Measurements from ENCODE around the gene CNIH3. TPM values are rescaled to one million over a fixed set of nuclear protein-coding genes. Genes with fewer than 3 reads are reported as not detected.

The CNIH3 gene
- total RNA-seq, 1 experiment from 2014 or later: 4.2 TPM

DNA sequence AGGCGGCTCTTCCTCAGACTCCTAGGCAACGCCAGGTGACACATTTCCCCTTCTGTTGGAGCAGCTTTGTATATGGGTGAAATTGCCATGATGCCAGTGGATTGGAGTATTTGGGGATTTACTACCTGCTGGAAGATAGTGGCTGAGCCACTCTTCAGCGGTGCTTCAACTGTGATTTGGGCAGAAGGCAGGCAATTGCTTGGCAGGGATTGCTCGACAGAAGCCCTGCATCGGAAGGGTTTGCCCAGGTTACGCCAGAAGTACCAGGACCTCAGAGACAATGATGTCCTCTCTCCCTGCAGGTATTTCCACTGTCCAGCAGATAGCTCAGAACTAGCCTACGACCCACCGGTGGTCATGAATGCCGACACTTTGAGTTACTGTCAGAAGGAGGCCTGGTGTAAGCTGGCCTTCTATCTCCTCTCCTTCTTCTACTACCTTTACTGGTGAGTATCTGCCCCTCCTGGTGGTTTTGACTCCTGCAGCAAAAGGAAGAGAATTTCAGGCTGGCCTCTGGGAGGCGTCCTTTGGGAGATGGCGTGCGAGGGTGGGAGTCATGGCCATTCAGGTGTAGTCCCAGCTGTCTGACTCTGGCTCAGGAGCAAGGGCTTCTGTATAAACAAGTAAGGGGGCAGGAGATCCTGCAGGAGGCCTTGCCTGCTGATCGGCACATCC lies 118.3 kb downstream of the CNIH3 start:
- Histone ChIP-seq H4K91ac (ENCODE audit: insufficient read length, low read depth, low read length) (no peak overlapping the region), H3K9me3 (ENCODE audit: control insufficient read depth, low read depth, low read length) (no peaks in the 10 kb centered on the region), H3K27ac (ENCODE audit: insufficient read length, low read depth, low read length) (no peak overlapping the region), H2BK5ac (ENCODE audit: insufficient read length, low read length) (no peak overlapping the region), H3K14ac (ENCODE audit: insufficient read depth, low read length) (no peak overlapping the region), H3K23ac (ENCODE audit: insufficient read length, low read depth, low read length) (no peak overlapping the region), H3K79me1 (ENCODE audit: insufficient read depth, low read depth, low read length, poor library complexity, severe bottlenecking) (no peaks in the 10 kb centered on the region), H3K9ac (ENCODE audit: extremely low read depth, insufficient read length, low read length) (no peak overlapping the region), H4K20me1 (ENCODE audit: control insufficient read depth, insufficient read depth, insufficient read length) (no peaks in the 10 kb centered on the region), H2BK120ac (ENCODE audit: low read depth, low read length, poor library complexity, severe bottlenecking) (no peak overlapping the region), H3K4ac (ENCODE audit: low read depth, low read length) (no peak overlapping the region), H3K79me2 (ENCODE audit: insufficient read depth, low read length) (no peaks in the 10 kb centered on the region), H2AK5ac (ENCODE audit: insufficient read length, low read length) (no peak overlapping the region), H4K5ac (ENCODE audit: insufficient read length, low read depth, low read length) (no peak overlapping the region), H3K23me2 (ENCODE audit: insufficient read length, low read depth, low read length, poor library complexity, severe bottlenecking) (no peaks in the 10 kb centered on the region), H4K8ac (replicated peaks; ENCODE audit: insufficient read length, low read depth, low read length) (no peak overlapping the region), H2BK20ac (ENCODE audit: low read depth, low read length, poor library complexity, severe bottlenecking) (no peak overlapping the region), H3K4me2 (ENCODE audit: insufficient read depth, insufficient read length, low read length) (no peak overlapping the region), H3K4me1 (ENCODE audit: insufficient read depth, low read length) (peaks cover 12% of the 10 kb centered on the region; the same call in 1 of the 2 replicates), H3T11ph (ENCODE audit: low read length) (no peak overlapping the region), H2AFZ (ENCODE audit: low read length) (no peak overlapping the region), H3K56ac (ENCODE audit: insufficient read length, low read depth, low read length) (no peak overlapping the region), H3K18ac (ENCODE audit: insufficient read length, low read depth, low read length) (no peak overlapping the region), H3K27me3 (ENCODE audit: insufficient read depth, low read length) (no peaks in the 10 kb centered on the region), H2BK15ac (ENCODE audit: low read depth, low read length) (no peak overlapping the region), H2BK12ac (ENCODE audit: insufficient read length, low read depth, low read length) (no peak overlapping the region)
- Mint-ChIP-seq H3K27me3 (ENCODE audit: low read depth) (peaks cover 12% of the 10 kb centered on the region), H3K4me1 (peaks cover 58 to 65% of the 10 kb centered on the region in 2 experiments), H3K27ac (no peak overlapping the region), H3K9me3 (no peaks in the 10 kb centered on the region), H3K36me3 (ENCODE audit: insufficient read depth in 1 of 3, low read depth in 3 of 3) (no peaks in the 10 kb centered on the region), H3K4me3 (no peak overlapping the region; a peak in 1 of 5 replicates)
- peak; percentile 71 for DNase-seq
- WGBS (ENCODE audit: extremely low coverage, insufficient read length, low lambda C conversion rate): no CpG with 5 or more reads among the region's 13 CpGs
- peak; percentile 70 for TF ChIP-seq CTCF (conservative IDR thresholded peaks at IDR 0.05)
